Stomach smooth muscle (tissue), 2 donors: ENCODE data around the gene RPS6KB2.
"Not testable (repeated sequence)": the region's sequence is repeated elsewhere in the genome, so short reads cannot be mapped to it uniquely, and the experiment has no call there.

Experiments used
- H3K27ac ChIP-seq: one replicate; pipeline ENCODE4 v1.7.0; 2013; ENCODE audit warnings: mild to moderate bottlenecking, low read length, inconsistent platforms
- H3K27me3 ChIP-seq, 2 donors: one replicate each; pipeline ENCODE4 v1.7.0; 2013; ENCODE audit warnings: low read length in 2 of 2; ENCODE audit not compliant: insufficient read depth in 2 of 2, control insufficient read depth in 1 of 2
- H3K36me3 ChIP-seq, 2 donors: one replicate each; pipeline ENCODE4 v1.7.0; 2013; ENCODE audit warnings: low read length in 2 of 2; ENCODE audit not compliant: control insufficient read depth in 2 of 2, insufficient read depth in 2 of 2
- H3K4me1 ChIP-seq: one replicate; pipeline ENCODE4 v1.7.0; 2013; ENCODE audit warnings: low read length; ENCODE audit not compliant: control insufficient read depth, insufficient read depth
- H3K4me3 ChIP-seq, 2 donors: one replicate each; pipeline ENCODE4 v1.7.0; 2013; ENCODE audit warnings: low read length in 2 of 2
- H3K9ac ChIP-seq, 2 donors: one replicate each; pipeline ENCODE4 v1.7.0; 2013; ENCODE audit warnings: low read length in 2 of 2, mild to moderate bottlenecking in 1 of 2
- H3K9me3 ChIP-seq, 2 donors: one replicate each; pipeline ENCODE4 v1.7.0; 2013; ENCODE audit warnings: low read length in 2 of 2; ENCODE audit not compliant: control insufficient read depth in 2 of 2
- donor health status: healthy.
- donor health status: Pancreatic carcinoma.

RPS6KB2 gene

GRCh38 chr11:67420646-67421429 is 7.5 kb upstream of the RPS6KB2 start:
- Histone ChIP-seq H3K4me3 (peak overlapping the region; percentile 51 to 80), H3K9ac (peak overlapping the region; percentile 71 to 72), H3K27ac (peak overlapping the region; percentile 74), H3K27me3 (no peaks in the 10 kb centered on the region), H3K4me1 (peaks cover 29% of the 10 kb centered on the region), H3K36me3 (no peaks in the 10 kb centered on the region), H3K9me3 (no peaks in the 10 kb centered on the region)

- Histone ChIP-seq H3K27ac (no peak overlapping the region), H3K27me3 (no peaks in the 10 kb centered on the region), H3K9me3 (no peaks in the 10 kb centered on the region), H3K4me1 (peaks cover 22% of the 10 kb centered on the region), H3K9ac (no peak overlapping the region), H3K36me3 (no peaks in the 10 kb centered on the region), H3K4me3 (peak overlapping the region; percentile 8 to 80)
These were observed 6.8 kb upstream of the RPS6KB2 start for GRCh38 chr11:67421430-67422031.

- no peaks in the 10 kb centered on the region for H3K9me3 ChIP-seq
These were observed 5.4 kb upstream of the RPS6KB2 start for GRCh38 chr11:67422891-67423290.

GRCh38 chr11:67423466-67423865 is 4.8 kb upstream of the RPS6KB2 start:
- H3K27me3 ChIP-seq, result no peaks in the 10 kb centered on the region
- H3K9ac ChIP-seq, result no peak overlapping the region
- H3K4me3 ChIP-seq, result no peak overlapping the region
- H3K9me3 ChIP-seq, result no peaks in the 10 kb centered on the region
- H3K4me1 ChIP-seq, result peaks cover 27% of the 10 kb centered on the region
- H3K36me3 ChIP-seq, result no peaks in the 10 kb centered on the region
- H3K27ac ChIP-seq, result no peak overlapping the region

More at GRCh38 chr11:67422891-67423290, 5.4 kb upstream of the RPS6KB2 start:
- peaks cover 24% of the 10 kb centered on the region for H3K4me1 ChIP-seq
- H3K27ac ChIP-seq, result no peak overlapping the region
- no peaks in the 10 kb centered on the region for H3K27me3 ChIP-seq
- no peak overlapping the region for H3K9ac ChIP-seq
- no peak overlapping the region for H3K4me3 ChIP-seq
- H3K36me3 ChIP-seq, result no peaks in the 10 kb centered on the region

GRCh38 chr11:67423891-67424613 is 4.2 kb upstream of the RPS6KB2 start:
- Histone ChIP-seq H3K36me3 (no peaks in the 10 kb centered on the region), H3K27ac (no peak overlapping the region), H3K4me3 (no peak overlapping the region), H3K9ac (no peak overlapping the region), H3K27me3 (no peaks in the 10 kb centered on the region), H3K4me1 (peaks cover 31% of the 10 kb centered on the region), H3K9me3 (no peaks in the 10 kb centered on the region)

DNA sequence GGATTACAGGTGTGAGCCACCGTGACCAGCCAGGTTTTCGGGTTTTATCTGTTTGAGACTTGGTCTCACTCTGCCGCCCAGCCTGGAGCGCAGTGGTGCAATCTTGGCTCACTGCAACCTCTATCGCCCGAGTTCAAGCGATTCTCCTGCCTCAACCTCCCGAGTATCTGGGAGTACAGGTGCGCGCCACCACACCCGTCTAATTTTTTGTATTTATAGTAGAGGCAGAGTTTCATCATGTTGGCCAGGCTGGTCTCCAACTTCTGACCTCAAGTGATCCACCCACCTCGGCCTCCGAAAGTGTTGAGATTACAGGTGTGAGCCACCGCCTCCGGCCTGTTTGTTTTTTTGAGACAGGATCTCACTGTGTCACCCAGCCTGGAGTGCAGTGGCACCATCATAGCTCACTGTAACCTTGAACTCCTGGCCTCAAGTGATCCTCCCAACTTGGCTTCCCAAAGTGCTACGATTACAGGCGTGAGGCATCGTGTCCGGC is 882 bp upstream of the RPS6KB2 start:
- not testable (repeated sequence) for H3K27me3 ChIP-seq
- H3K4me3 ChIP-seq, result peak overlapping the region; percentile 96 to 98

DNA sequence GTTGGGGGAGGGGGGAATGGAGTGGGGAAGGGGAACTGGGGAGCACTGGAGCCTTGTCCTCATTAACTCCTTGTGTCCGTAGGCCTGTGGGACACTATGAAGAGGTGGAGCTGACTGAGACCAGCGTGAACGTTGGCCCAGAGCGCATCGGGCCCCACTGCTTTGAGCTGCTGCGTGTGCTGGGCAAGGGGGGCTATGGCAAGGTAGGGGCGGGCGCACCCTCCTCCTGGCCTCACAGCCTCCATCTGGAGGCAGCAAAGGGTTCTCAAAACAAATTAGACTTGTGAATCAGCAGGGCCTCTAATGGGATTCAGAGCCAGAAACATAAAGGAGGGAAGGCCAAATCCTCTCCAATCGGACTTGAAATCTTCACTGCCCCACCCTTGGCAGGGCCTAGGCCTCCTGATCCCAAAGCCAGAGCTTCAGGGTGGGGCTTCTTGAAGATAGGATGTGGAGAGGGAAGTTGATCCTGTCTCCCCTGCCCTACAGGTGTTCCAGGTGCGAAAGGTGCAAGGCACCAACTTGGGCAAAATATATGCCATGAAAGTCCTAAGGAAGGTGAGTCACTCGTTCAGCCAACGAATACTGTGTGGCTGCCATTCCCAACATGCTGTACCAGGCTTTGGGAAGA is 859 bp downstream of the RPS6KB2 start:
- Histone ChIP-seq H3K36me3 (peaks cover 17 to 30% of the 10 kb centered on the region in 2 donors), H3K27ac (peak overlapping the region; percentile 88), H3K27me3 (no peaks in the 10 kb centered on the region), H3K9ac (peak overlapping the region; percentile 98), H3K4me1 (peaks cover 26% of the 10 kb centered on the region), H3K9me3 (no peaks in the 10 kb centered on the region), H3K4me3 (peak overlapping the region; percentile 96 to 98)

More for the DNA sequence above, 882 bp upstream of the RPS6KB2 start:
- H3K27ac ChIP-seq, result peak overlapping the region; percentile 88
- H3K36me3 ChIP-seq, result peaks cover 4 to 16% of the 10 kb centered on the region in 2 donors
- not testable (repeated sequence) for H3K9me3 ChIP-seq
- H3K9ac ChIP-seq, result peak overlapping the region; percentile 87 to 98
- H3K4me1 ChIP-seq, result peaks cover 26% of the 10 kb centered on the region

DNA sequence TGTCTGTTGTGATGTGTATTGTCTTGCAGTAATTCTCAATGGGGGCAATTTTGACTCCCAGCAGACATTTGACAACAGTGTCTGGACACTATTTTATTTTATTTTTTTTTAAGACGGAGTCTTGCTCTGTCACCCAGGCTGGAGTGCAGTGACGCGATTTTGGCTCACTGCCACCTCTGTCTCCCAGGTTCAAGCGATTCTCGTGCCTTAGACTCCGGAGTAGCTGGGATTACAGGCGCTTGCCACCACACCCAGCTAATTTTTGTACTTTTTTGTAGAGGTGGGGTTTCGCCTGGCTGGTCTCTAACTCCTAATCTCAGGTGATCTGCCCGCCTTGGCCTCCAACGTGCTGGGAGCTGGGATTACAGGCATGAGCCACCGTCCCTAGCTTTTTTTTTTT is 1.4 kb downstream of the RPS6KB2 start:
- H3K36me3 ChIP-seq, result peaks cover 22 to 30% of the 10 kb centered on the region in 2 donors
- peak overlapping the region in 1 of 2 donors; percentile 42 for H3K9ac ChIP-seq
- peaks cover 26% of the 10 kb centered on the region for H3K4me1 ChIP-seq
- no peaks in the 10 kb centered on the region for H3K27me3 ChIP-seq
- peak overlapping the region in 1 of 2 donors; percentile 98 for H3K4me3 ChIP-seq
- no peak overlapping the region for H3K27ac ChIP-seq
- H3K9me3 ChIP-seq, result no peaks in the 10 kb centered on the region

DNA sequence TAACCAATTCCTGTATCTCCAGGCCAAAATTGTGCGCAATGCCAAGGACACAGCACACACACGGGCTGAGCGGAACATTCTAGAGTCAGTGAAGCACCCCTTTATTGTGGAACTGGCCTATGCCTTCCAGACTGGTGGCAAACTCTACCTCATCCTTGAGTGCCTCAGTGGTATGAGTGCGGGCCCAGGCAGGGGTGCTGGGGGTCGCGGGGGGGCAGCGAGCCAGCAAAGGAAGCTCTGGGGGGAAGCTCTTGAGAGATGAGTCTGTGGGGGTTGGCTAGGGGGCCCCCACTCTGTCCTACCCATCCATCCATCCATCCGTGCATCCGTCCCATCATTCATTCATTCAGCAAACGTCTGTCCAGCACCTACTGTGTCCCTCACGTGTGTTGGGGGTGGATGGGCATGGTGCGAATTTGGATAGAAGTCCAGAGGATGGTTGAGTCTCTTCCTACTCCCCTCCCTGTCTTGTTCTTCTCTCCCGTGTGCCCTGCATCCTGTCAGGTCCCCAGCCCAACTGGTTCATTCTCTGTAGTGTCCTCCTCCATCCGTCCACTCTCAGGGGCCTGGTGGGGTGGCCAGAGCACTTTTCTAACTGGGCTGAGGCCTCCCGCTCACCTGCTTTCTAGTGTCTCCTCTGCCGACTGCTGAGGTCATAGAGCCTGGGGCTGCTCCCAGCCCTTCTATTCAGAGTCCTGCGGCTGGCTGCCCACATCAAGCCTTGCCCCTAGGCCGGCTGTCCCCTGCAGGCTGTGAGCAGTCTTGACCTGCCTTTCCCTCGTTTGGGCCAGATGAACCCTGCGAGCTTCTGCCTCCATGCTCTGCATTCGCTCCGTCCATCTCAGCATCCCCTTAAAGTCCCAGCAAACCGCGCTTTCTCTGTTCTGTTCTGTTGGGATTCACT is 3.3 kb downstream of the RPS6KB2 start:
- H3K9me3 ChIP-seq, result no peaks in the 10 kb centered on the region
- H3K4me1 ChIP-seq, result peaks cover 30% of the 10 kb centered on the region
- H3K4me3 ChIP-seq, result no peak overlapping the region
- no peak overlapping the region for H3K9ac ChIP-seq
- no peak overlapping the region for H3K27ac ChIP-seq
- H3K27me3 ChIP-seq, result no peaks in the 10 kb centered on the region
- peaks cover 22 to 30% of the 10 kb centered on the region in 2 donors for H3K36me3 ChIP-seq
